CD4-positive, CD25-positive, alpha-beta regulatory T cell (primary cell): ENCODE results near the gene ACTRT3. TPM values are rescaled to one million over a fixed set of nuclear protein-coding genes. Genes with fewer than 3 reads are reported as not detected.

Source experiments
- ATAC-seq, 2 donors: fragments of 150-1000 bp; cut with Tn5 transposase; one replicate each; pipeline ENCODE4 v1.10.0; 2021; ENCODE audit warnings: low read depth in 2 of 2, moderate number of reproducible peaks in 2 of 2, moderate library complexity in 1 of 2
- DNase-seq, 3 donors: peaks; one replicate each; pipeline versions ENCODE4 v3.0.0 to v3.0.0-alpha.2; 2012 to 2022; ENCODE audit warnings: mixed read lengths in 1 of 3
- H3K27ac ChIP-seq: one replicate; pipeline ENCODE4 v1.7.0; 2013; ENCODE audit warnings: mild to moderate bottlenecking, low read length; ENCODE audit not compliant: insufficient read depth, poor library complexity, severe bottlenecking
- H3K27me3 ChIP-seq: one replicate; pipeline ENCODE4 v1.7.0; 2013; ENCODE audit warnings: low read length; ENCODE audit not compliant: control insufficient read depth, insufficient read depth
- H3K36me3 ChIP-seq: one replicate; pipeline ENCODE4 v1.7.0; 2013; ENCODE audit warnings: mild to moderate bottlenecking, low read length, moderate library complexity; ENCODE audit not compliant: control insufficient read depth, insufficient read depth
- H3K4me1 ChIP-seq: 2 replicates; pipeline ENCODE4 v1.7.0; 2013; ENCODE audit warnings: mild to moderate bottlenecking, low read length; ENCODE audit not compliant: insufficient read depth, control insufficient read depth, poor library complexity, severe bottlenecking
- H3K4me3 ChIP-seq: one replicate; pipeline ENCODE4 v1.7.0; 2013; ENCODE audit warnings: low read depth, mild to moderate bottlenecking, low read length, moderate library complexity
- H3K9me3 ChIP-seq, 2 experiments: 1 replicate in 1 of 2; 2 replicates in 1 of 2; pipeline ENCODE4 v1.7.0; 2013; ENCODE audit warnings: low read length in 2 of 2, mild to moderate bottlenecking in 1 of 2, moderate library complexity in 1 of 2; ENCODE audit not compliant: control insufficient read depth in 2 of 2
- H3K27ac Mint-ChIP-seq, 3 donors: one replicate each; pipeline ENCODE4 v1.8.0; 2020 to 2022; ENCODE audit warnings: mild to moderate bottlenecking in 3 of 3, mixed read lengths in 3 of 3, moderate library complexity in 2 of 3
- H3K27me3 Mint-ChIP-seq: one replicate; pipeline ENCODE4 v1.8.0; 2022; ENCODE audit warnings: mild to moderate bottlenecking, mixed read lengths
- H3K36me3 Mint-ChIP-seq: one replicate; pipeline ENCODE4 v1.8.0; 2020; ENCODE audit warnings: mixed read lengths
- H3K4me1 Mint-ChIP-seq, 4 donors: one replicate each; pipeline ENCODE4 v1.8.0; 2020 to 2022; ENCODE audit warnings: mixed read lengths in 4 of 4, mild to moderate bottlenecking in 1 of 4
- H3K4me3 Mint-ChIP-seq, 4 donors: one replicate each; pipeline ENCODE4 v1.8.0; 2020 to 2022; ENCODE audit warnings: mild to moderate bottlenecking in 4 of 4, mixed read lengths in 4 of 4, moderate library complexity in 3 of 4
- H3K9me3 Mint-ChIP-seq, 7 donors: one replicate each; pipeline ENCODE4 v1.8.0; 2020 to 2022; ENCODE audit warnings: mixed read lengths in 7 of 7, mild to moderate bottlenecking in 3 of 7, moderate library complexity in 2 of 7
- polyA plus RNA-seq, 4 donors: library from polyadenylated mRNA; unstranded; fragments of 300-500 nt; fragmentation: Illumina TruSeq; gene quantifications; one replicate each; pipeline ENCODE4 v1.2.3, GENCODE V29; 2021
- total RNA-seq: library from RNA; stranded (reverse); gene quantifications from one replicate; pipeline ENCODE4 v1.2.3, GENCODE V29; 2022

Gene ACTRT3
- total and polyA plus RNA-seq, 5 donors from 2014 or later = 0.21 to 0.54 TPM; not detected in 3

DNA sequence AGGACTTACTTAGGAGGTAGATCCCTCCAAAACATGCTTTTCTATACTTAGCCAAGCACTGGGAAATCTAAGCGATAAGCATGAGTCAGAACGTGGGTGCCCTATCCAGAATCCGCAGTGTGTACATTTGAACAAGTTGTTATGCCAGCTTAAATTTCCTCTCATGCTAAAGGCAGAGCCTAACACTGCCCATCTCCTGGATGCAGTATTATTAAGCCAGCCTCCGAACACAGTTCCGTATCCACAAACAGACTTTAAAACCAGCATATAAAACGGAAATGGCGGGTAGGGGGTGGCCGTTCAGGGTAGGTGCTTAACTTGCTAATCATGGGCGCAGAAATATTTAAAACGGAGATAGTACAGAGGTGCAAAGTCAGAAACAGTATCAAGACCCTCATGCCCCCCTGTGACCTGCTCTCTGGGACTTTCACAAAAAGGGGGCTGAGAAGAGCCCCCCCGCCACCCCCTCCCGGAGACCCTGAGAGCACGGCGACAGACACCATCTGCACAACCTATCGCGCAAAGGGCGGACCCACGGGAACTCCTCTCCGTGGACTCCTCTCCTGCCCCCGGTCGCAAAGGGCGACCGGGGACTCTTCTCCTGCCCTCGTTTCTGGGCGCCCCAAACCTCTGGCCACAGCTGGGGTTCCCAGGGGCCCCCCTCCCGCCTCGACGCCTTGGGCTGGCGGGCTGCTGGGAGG is 42.4 kb upstream of the ACTRT3 start:
- Histone ChIP-seq H3K9me3 (peaks cover 10 to 14% of the 10 kb centered on the region in 2 experiments), H3K27ac (no peak overlapping the region), H3K36me3 (no peaks in the 10 kb centered on the region), H3K27me3 (no peaks in the 10 kb centered on the region), H3K4me3 (peak overlapping the region; percentile 43), H3K4me1 (peaks cover 27% of the 10 kb centered on the region)
- Mint-ChIP-seq H3K36me3 (no peaks in the 10 kb centered on the region), H3K27me3 (peaks cover 33% of the 10 kb centered on the region), H3K9me3 (peaks cover 0 to 14% (median 6%) of the 10 kb centered on the region in 7 donors), H3K4me3 (peak overlapping the region; percentile 82 to 87 (median 86)), H3K27ac (no peak overlapping the region), H3K4me1 (peaks cover 12 to 29% (median 14%) of the 10 kb centered on the region in 4 donors)
- DNase-seq (peak in 2 of 3 donors; percentile 10 to 58), ATAC-seq (peak in 1 of 2 donors; percentile 7)

GRCh38 chr3:169809230-169809795 is 40.0 kb upstream of the ACTRT3 start:
- Mint-ChIP-seq H3K4me1 (peaks cover 12 to 29% (median 14%) of the 10 kb centered on the region in 4 donors), H3K4me3 (peak overlapping the region in 2 of 4 donors; percentile 13 to 39), H3K36me3 (no peaks in the 10 kb centered on the region), H3K27me3 (peaks cover 25% of the 10 kb centered on the region), H3K27ac (no peak overlapping the region), H3K9me3 (no peaks in the 10 kb centered on the region)
- Histone ChIP-seq H3K4me1 (peaks cover 27% of the 10 kb centered on the region), H3K27ac (no peak overlapping the region), H3K36me3 (no peaks in the 10 kb centered on the region), H3K9me3 (no peaks in the 10 kb centered on the region), H3K4me3 (no peak overlapping the region), H3K27me3 (no peaks in the 10 kb centered on the region)
- ATAC-seq = no peak
- DNase-seq = peak in 1 of 3 donors; percentile 74

GRCh38 chr3:169804681-169805080 is 35.3 kb upstream of the ACTRT3 start:
- Mint-ChIP-seq H3K4me3 (no peak overlapping the region), H3K36me3 (no peaks in the 10 kb centered on the region), H3K4me1 (peaks cover 0 to 5% (median 1%) of the 10 kb centered on the region in 4 donors), H3K9me3 (no peaks in the 10 kb centered on the region), H3K27ac (no peak overlapping the region), H3K27me3 (peaks cover 4% of the 10 kb centered on the region)
- Histone ChIP-seq H3K4me3 (no peak overlapping the region), H3K9me3 (no peaks in the 10 kb centered on the region), H3K27me3 (no peaks in the 10 kb centered on the region), H3K27ac (no peak overlapping the region), H3K36me3 (no peaks in the 10 kb centered on the region), H3K4me1 (no peaks in the 10 kb centered on the region)
- DNase-seq = no peak
- ATAC-seq = no peak

DNA sequence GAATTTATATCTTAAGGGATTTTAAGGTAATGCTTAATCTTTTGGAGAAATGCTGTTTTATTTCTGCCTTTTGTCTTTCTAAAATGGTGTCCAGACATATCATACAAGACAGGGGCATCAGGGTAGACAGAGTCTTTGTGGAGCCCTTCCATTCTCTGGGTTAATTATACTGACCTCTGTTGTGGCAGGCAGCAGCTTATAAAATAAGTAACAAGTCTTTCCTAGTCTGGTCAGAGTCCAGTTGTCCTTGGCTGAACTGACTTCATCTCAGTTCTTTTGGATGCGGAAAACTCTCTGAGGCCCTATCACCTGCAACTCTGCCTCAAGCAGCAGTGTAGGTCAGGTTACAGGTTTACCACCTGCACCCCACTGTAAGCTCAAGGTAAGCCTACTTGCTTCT is 23.0 kb upstream of the ACTRT3 start:
- H3K9me3 ChIP-seq = no peaks in the 10 kb centered on the region
- H3K4me3 Mint-ChIP-seq = no peak overlapping the region
- no peaks in the 10 kb centered on the region for H3K27me3 Mint-ChIP-seq
- peaks cover 0 to 7% (median 3%) of the 10 kb centered on the region in 4 donors for H3K4me1 Mint-ChIP-seq
- no peaks in the 10 kb centered on the region for H3K27me3 ChIP-seq
- peaks cover 24% of the 10 kb centered on the region for H3K36me3 ChIP-seq
- no peak overlapping the region for H3K27ac Mint-ChIP-seq
- no peak overlapping the region for H3K4me3 ChIP-seq
- no peak for DNase-seq
- no peak overlapping the region for H3K27ac ChIP-seq
- H3K9me3 Mint-ChIP-seq = no peaks in the 10 kb centered on the region
- H3K36me3 Mint-ChIP-seq = peaks cover 13% of the 10 kb centered on the region
- no peaks in the 10 kb centered on the region for H3K4me1 ChIP-seq
- no peak for ATAC-seq

DNA sequence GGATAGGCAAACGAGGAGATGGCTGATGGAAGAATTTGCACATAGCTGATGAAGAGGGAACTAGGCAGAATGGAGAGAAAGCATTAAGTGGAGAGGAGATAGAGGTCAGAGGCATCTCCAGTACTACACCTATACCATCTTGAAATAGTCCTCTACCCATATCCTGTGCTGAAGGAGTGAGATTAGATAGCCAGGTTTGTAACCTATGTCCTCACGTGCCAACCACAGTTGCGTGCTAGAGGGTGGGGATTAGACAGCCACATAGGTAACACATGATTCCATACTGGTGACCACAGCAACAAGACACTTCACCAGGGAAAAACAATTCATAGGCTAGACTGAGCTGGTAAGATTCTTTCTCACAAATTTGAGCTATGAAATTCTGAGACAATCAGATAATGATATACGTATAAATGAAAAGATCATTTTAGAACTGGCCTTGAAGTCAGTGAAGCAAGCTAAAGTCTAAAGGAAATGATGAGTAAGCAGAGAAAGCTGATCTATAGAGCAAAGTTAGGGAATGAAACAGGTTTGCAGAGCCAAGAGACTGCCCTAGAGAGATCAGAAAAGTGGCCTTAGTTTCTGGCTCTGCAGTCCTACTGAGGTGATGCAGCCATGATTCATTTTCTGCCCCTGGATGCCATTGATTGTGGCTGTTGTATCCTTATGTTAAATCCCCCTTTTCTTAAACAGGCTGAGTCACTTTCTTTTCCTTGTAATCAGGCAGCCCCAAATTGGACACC is 21.5 kb upstream of the ACTRT3 start:
- Mint-ChIP-seq H3K27ac (peak overlapping the region in 1 of 3 donors; percentile 5), H3K27me3 (no peaks in the 10 kb centered on the region), H3K4me1 (peaks cover 0 to 7% (median 3%) of the 10 kb centered on the region in 4 donors), H3K9me3 (no peaks in the 10 kb centered on the region), H3K4me3 (no peak overlapping the region), H3K36me3 (peaks cover 25% of the 10 kb centered on the region)
- DNase-seq = no peak
- Histone ChIP-seq H3K4me3 (no peak overlapping the region), H3K36me3 (peaks cover 37% of the 10 kb centered on the region), H3K27ac (no peak overlapping the region), H3K27me3 (no peaks in the 10 kb centered on the region), H3K9me3 (no peaks in the 10 kb centered on the region), H3K4me1 (no peaks in the 10 kb centered on the region)
- ATAC-seq = no peak

DNA sequence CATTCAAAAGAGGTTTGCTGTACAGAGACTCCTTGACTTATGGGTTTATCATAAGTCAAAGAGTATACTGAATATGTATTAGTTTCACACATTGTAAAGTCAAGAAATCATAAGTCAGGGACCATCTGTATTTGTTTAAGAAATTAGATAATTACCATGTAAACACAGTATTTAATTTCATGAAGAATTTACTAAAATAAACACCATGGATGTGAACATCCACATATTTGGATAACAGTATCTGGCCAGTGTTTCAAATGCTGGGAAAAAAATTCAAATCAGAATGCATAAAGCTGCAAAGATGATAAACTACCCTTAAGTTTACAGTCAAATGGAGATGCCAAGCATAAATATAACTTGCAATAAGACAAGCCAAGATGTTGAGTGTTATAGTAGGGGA is 20.9 kb upstream of the ACTRT3 start:
- Histone ChIP-seq H3K4me1 (no peaks in the 10 kb centered on the region), H3K27me3 (no peaks in the 10 kb centered on the region), H3K36me3 (peaks cover 44% of the 10 kb centered on the region), H3K9me3 (no peaks in the 10 kb centered on the region), H3K27ac (no peak overlapping the region), H3K4me3 (no peak overlapping the region)
- Mint-ChIP-seq H3K36me3 (peaks cover 31% of the 10 kb centered on the region), H3K4me1 (peaks cover 0 to 7% (median 3%) of the 10 kb centered on the region in 4 donors), H3K27me3 (no peaks in the 10 kb centered on the region), H3K27ac (peak overlapping the region in 1 of 3 donors; percentile 5), H3K4me3 (no peak overlapping the region), H3K9me3 (no peaks in the 10 kb centered on the region)
- ATAC-seq (no peak), DNase-seq (no peak)

DNA sequence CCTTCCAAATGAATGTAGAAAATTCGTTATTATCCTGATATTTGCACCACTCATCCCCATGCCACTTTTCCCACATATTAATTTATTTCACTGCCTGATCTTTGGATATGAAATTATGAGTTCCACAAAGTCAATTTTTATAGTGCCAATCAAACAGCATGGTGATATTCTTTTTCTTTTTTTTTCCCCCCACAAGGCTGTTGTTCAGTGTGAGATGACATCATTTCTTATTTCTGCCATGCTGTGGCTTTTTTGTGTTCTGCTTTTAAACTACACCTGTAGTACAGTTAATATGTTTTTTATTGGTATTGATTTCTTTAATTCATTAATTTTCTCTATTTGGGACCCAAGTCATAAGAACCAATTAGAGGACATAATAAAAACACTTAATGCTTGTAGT is 18.4 kb upstream of the ACTRT3 start:
- Histone ChIP-seq H3K4me3 (no peak overlapping the region), H3K27ac (no peak overlapping the region), H3K36me3 (peaks cover 67% of the 10 kb centered on the region), H3K4me1 (no peaks in the 10 kb centered on the region), H3K9me3 (no peaks in the 10 kb centered on the region), H3K27me3 (no peaks in the 10 kb centered on the region)
- H3K4me3 Mint-ChIP-seq = no peak overlapping the region
- H3K9me3 Mint-ChIP-seq = no peaks in the 10 kb centered on the region
- peaks cover 1 to 5% (median 3%) of the 10 kb centered on the region in 4 donors for H3K4me1 Mint-ChIP-seq
- H3K27ac Mint-ChIP-seq = no peak overlapping the region
- DNase-seq (no peak), ATAC-seq (no peak)
- H3K36me3 Mint-ChIP-seq = peaks cover 33% of the 10 kb centered on the region
- H3K27me3 Mint-ChIP-seq = no peaks in the 10 kb centered on the region
